ENCODE data around the gene STK36.

STK36 gene

DNA sequence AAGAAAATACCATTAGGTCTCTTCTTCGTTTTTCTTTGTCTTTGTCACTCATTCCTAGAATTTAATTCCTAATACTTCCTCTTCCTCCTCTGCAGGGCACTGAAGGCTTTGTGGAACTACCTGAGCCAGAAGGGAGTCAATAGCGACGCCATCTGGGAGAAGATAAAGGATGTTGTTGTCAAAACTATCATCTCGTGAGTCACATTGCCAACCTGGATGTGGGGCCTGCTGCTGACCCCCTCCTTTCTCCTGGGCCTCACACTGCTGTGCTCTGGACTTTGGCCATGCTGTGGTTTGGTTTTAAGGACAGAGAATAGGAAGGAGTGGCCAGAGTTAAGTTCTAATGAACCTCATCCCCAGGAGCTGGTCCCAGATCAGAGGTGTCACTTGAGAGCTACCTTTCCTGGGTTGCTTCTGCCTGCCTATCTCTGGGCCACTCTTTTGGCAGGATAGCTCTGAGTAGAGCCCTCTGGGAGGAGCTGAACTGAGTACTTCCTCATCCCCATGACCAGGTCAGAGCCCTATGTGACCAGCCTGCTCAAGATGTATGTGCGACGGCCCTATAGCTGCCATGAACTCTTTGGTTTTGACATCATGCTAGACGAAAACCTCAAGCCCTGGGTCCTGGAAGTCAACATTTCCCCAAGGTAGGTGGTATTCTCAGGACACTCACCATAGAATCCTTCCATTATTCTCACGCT, 77.0 kb downstream of the STK36 start:
- no peak for DNase-seq
